Prostate gland (tissue), 2 donors: ENCODE results near the gene PRSS48. TPM values are rescaled to one million over a fixed set of nuclear protein-coding genes. Genes with fewer than 3 reads are reported as not detected.
"Not testable (repeated sequence)": the region's sequence is repeated elsewhere in the genome, so short reads cannot be mapped to it uniquely, and the experiment has no call there.

Experiments
- DNase-seq: peaks from one replicate; pipeline ENCODE4 v3.0.0-alpha.2; 2019; ENCODE audit warnings: low spot score
- H3K27ac ChIP-seq, 2 donors: fragments of 200-600 bp; sonication (generic); 2 replicates each; pipeline ENCODE4 v1.5.1; 2017 to 2019
- H3K27me3 ChIP-seq: fragments of 200-600 bp; sonication (generic); replicated peaks from 2 replicates; pipeline ENCODE4 v1.5.1; 2019; ENCODE audit not compliant: insufficient read depth
- H3K36me3 ChIP-seq, 2 donors: fragments of 200-600 bp; sonication (generic); 1 replicate in 1 of 2; 2 replicates in 1 of 2; pipeline versions ENCODE4 v1.5.1 to v1.8.1; 2017 to 2019
- H3K4me1 ChIP-seq: fragments of 200-600 bp; sonication (generic); replicated peaks from 2 replicates; pipeline ENCODE4 v1.5.1; 2019
- H3K4me3 ChIP-seq, 2 donors: fragments of 200-600 bp; sonication (generic); 2 replicates each; pipeline ENCODE4 v1.5.1; 2017 to 2019
- H3K9me3 ChIP-seq: fragments of 200-600 bp; sonication (generic); 2 replicates; pipeline ENCODE4 v1.5.1; 2017
- CTCF ChIP-seq, 4 experiments: fragments of 200-600 bp in 2 of 4; fragments of 450-650 bp in 2 of 4; sonication (generic) in 2 of 4; IDR thresholded peaks; 1 replicate in 3 of 4; 2 replicates in 1 of 4; pipeline ENCODE4 v1.5.1; 2016 to 2019; ENCODE audit warnings: antibody characterized with exemption in 4 of 4, mild to moderate bottlenecking in 2 of 4, moderate library complexity in 2 of 4
- POLR2A ChIP-seq: fragments of 450-650 bp; IDR thresholded peaks from one replicate; pipeline ENCODE4 v1.6.1; 2016; ENCODE audit warnings: antibody characterized with exemption, mild to moderate bottlenecking
- POLR2AphosphoS5 ChIP-seq: sonication (generic); formaldehyde crosslinking; IDR thresholded peaks from one replicate; pipeline ENCODE4 v1.6.1; 2017; ENCODE audit warnings: antibody characterized with exemption
- WGBS: methylation state at CpG from one replicate; pipeline ENCODE4 v1.1.5; 2018; 5-methylcytosine and 5-hydroxymethylcytosine counted together
- intact Hi-C: fragments of 100-400 bp; cut with DNase I; formaldehyde crosslinking; loops from one replicate; pipeline ENCODE4 v1.14.2; 2022
- total RNA-seq, 2 donors: library from RNA; depleted of rRNA; stranded (reverse); fragments of >200 nt; gene quantifications; one replicate each; pipeline ENCODE4 v1.1.0, GENCODE V29; 2016

Gene PRSS48
- total RNA-seq, 2 donors from 2014 or later, result not detected

GRCh38 chr4:151267822-151268535, 9.0 kb upstream of the PRSS48 start:
- Histone ChIP-seq H3K36me3 (no peaks in the 10 kb centered on the region), H3K9me3 (no peaks in the 10 kb centered on the region), H3K27me3 (no peaks in the 10 kb centered on the region), H3K27ac (no peak overlapping the region), H3K4me3 (no peak overlapping the region), H3K4me1 (no peaks in the 10 kb centered on the region)
- no peak for DNase-seq
- 69% methylated on average over 7 of the region's 7 CpGs for WGBS
- intact Hi-C loops, result no loop called here
- TF ChIP-seq CTCF (IDR thresholded peaks at IDR 0.05) (no peak), POLR2AphosphoS5 (no peak), POLR2A (no peak)

- H3K4me1 ChIP-seq, H3K4me3 ChIP-seq, DNase-seq, H3K36me3 ChIP-seq, H3K9me3 ChIP-seq, intact Hi-C loops, H3K27ac ChIP-seq, H3K27me3 ChIP-seq: not testable (repeated sequence)
Observed at GRCh38 chr4:151268905-151269304, 8.1 kb upstream of the PRSS48 start.

- no peaks in the 10 kb centered on the region for H3K4me1 ChIP-seq
- TF ChIP-seq POLR2AphosphoS5, result no peak
- no peak for TF ChIP-seq CTCF (IDR thresholded peaks at IDR 0.05)
- no peak for TF ChIP-seq POLR2A
- 62% methylated on average over 4 of the region's 4 CpGs for WGBS
Observed at GRCh38 chr4:151284534-151285245, 7.7 kb downstream of the PRSS48 start.

GRCh38 chr4:151287409-151287808, 10.4 kb downstream of the PRSS48 start:
- Histone ChIP-seq H3K36me3 (no peaks in the 10 kb centered on the region), H3K27me3 (no peaks in the 10 kb centered on the region), H3K27ac (no peak overlapping the region), H3K4me3 (no peak overlapping the region), H3K9me3 (no peaks in the 10 kb centered on the region), H3K4me1 (no peaks in the 10 kb centered on the region)
- DNase-seq, result no peak
- intact Hi-C loops, result no loop called here
- no peak for TF ChIP-seq POLR2A
- no peak for TF ChIP-seq CTCF (IDR thresholded peaks at IDR 0.05)
- TF ChIP-seq POLR2AphosphoS5, result no peak
- WGBS, result 91% methylated on average over 7 of the region's 7 CpGs

More at GRCh38 chr4:151284534-151285245, 7.7 kb downstream of the PRSS48 start:
- H3K27me3 ChIP-seq, result no peaks in the 10 kb centered on the region
- H3K9me3 ChIP-seq, result no peaks in the 10 kb centered on the region
- intact Hi-C loops, result no loop called here
- no peak overlapping the region for H3K27ac ChIP-seq
- H3K36me3 ChIP-seq, result no peaks in the 10 kb centered on the region
- H3K4me3 ChIP-seq, result no peak overlapping the region
- DNase-seq, result no peak

GRCh38 chr4:151291485-151291884, 14.5 kb downstream of the PRSS48 start:
- DNase-seq, result no peak
- no peaks in the 10 kb centered on the region for H3K9me3 ChIP-seq
- H3K27ac ChIP-seq, result no peak overlapping the region
- no peak for TF ChIP-seq POLR2A
- TF ChIP-seq CTCF (IDR thresholded peaks at IDR 0.05), result no peak
- no peak for TF ChIP-seq POLR2AphosphoS5
- H3K4me3 ChIP-seq, result no peak overlapping the region
- intact Hi-C loops, result no loop called here
- 39% methylated on average over 1 of the region's 1 CpG for WGBS
- no peaks in the 10 kb centered on the region for H3K4me1 ChIP-seq
- H3K27me3 ChIP-seq, result no peaks in the 10 kb centered on the region
- no peaks in the 10 kb centered on the region for H3K36me3 ChIP-seq
